ENCODE measurements around the gene FKBP10. TPM values are rescaled to one million over a fixed set of nuclear protein-coding genes. Genes with fewer than 3 reads are reported as not detected.
A peak's percentile ranks its signal among the peaks of the same experiment; 100 is the strongest.

FKBP10 gene
- total and polyA plus RNA-seq, 3 experiments from 2014 or later, result 1.4 to 1.5 TPM; not detected in 1

DNA sequence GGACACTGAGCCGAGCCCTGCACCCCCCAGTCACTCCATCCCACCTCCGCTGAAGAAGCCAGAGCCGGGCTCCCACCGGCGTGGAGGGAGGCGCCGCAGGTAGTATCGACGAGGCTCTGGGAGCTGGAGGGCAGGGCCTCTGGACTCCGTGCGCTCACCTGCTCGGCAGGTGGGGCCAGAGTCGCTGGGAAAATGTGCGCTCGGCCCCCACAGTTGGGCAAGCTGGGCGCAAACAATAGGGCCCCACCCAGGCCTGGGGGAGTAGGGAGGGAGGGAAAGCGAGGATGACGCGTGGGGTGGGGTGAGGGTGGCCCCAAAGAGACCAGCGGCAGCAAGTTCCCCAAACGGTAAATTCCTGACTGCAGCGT is 27.0 kb upstream of the FKBP10 start:
- H3K4me3 Mint-ChIP-seq, result peak overlapping the region; percentile 42 to 85 (median 63)
- H3K9me3 ChIP-seq (ENCODE audit: low read length), result no peaks in the 10 kb centered on the region
- H3K27ac Mint-ChIP-seq, result no peak overlapping the region
- no peak for DNase-seq
- H3K27me3 ChIP-seq (ENCODE audit: insufficient read depth, low read length, poor library complexity, severe bottlenecking), result peaks cover 15% of the 10 kb centered on the region
- H3K4me1 Mint-ChIP-seq, result peaks cover 9 to 39% (median 14%) of the 10 kb centered on the region in 3 donors
- H3K36me3 ChIP-seq (ENCODE audit: insufficient read depth, low read length), result no peaks in the 10 kb centered on the region
- no peaks in the 10 kb centered on the region for H3K36me3 Mint-ChIP-seq
- H3K27ac ChIP-seq (ENCODE audit: low read depth, low read length), result peak overlapping the region; percentile 51
- peaks cover 0 to 2% (median 0%) of the 10 kb centered on the region in 5 donors for H3K9me3 Mint-ChIP-seq
- peaks cover 20 to 47% of the 10 kb centered on the region in 2 donors for H3K27me3 Mint-ChIP-seq
- CTCF ChIA-PET, result interaction anchor here (0.7 to 1.6 kb wide), 5 partner anchors 8 to 180 kb away, joined by 3 to 4 read pairs (median 4); no protein-coding TSS in a partner anchor
- H3K4me1 ChIP-seq (ENCODE audit: insufficient read depth, low read length), result peaks cover 16% of the 10 kb centered on the region
- peak overlapping the region; percentile 39 for H3K4me3 ChIP-seq (ENCODE audit: low read length)
- POLR2A ChIA-PET, result no interaction called here

DNA sequence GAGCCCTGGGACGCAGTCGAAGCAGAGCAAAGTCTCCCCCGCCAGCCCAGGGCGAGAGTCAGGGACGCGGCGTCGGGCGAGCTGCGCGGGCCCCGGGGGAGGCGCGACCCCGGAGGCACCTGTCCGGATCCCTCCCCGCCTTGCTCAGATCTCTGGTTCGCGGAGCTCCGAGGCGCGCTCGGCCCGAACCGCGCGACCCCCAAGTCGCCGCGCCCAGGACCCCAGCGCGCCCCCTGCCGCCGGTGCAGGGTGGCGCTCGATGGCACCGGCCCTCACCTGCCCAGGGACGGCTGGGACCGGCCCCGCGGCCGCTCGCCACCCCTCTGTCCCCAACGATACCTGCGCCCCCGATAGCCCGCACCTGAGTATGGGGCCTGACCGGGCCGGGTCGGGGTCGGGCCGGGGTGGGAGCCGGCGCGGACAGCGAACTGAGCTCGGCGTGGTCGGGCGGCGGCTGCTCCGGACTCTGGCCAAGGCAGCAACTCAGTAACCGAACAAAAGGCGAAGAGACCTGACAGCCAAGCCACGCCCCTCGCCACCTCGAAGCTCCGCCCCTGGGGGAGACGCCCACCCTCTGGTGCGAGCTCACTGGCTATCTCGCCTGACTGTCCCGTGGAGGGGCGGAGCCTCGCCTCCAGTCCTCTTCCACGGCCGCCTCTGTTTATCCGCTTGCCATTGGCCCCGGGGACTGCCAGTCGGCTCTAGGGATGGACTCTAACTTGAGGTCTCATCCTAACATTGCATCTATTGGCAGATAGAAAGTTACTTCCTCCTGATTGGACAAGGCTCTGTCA is 26.4 kb upstream of the FKBP10 start, which contains the start of gene JUP:
TSS of gene JUP (minus strand) at position 485 of the 794 bp plus-strand sequence. CDS start 14,857 bp downstream, outside the sequence.
- H3K4me3 ChIP-seq (ENCODE audit: low read length), result peak within 1 kb of the TSS; percentile 39
- Mint-ChIP-seq H3K9me3 (peaks cover 0 to 2% (median 0%) of the 10 kb centered on the region in 5 donors), H3K27ac (peak within 1 kb of the TSS in 4 of 8 donors; percentile 5 to 82 (median 39)), H3K4me3 (peak within 1 kb of the TSS; percentile 69 to 88 (median 76)), H3K4me1 (peaks cover 9 to 39% (median 14%) of the 10 kb centered on the region in 3 donors), H3K36me3 (no peaks in the 10 kb centered on the region), H3K27me3 (peaks cover 19 to 47% of the 10 kb centered on the region in 2 donors)
- DNase-seq, result peak; percentile 68 to 86 (median 79)
- no peaks in the 10 kb centered on the region for H3K36me3 ChIP-seq (ENCODE audit: insufficient read depth, low read length)
- peaks cover 15% of the 10 kb centered on the region for H3K27me3 ChIP-seq (ENCODE audit: insufficient read depth, low read length, poor library complexity, severe bottlenecking)
- ChIA-PET CTCF (interaction anchor here (1.0 to 1.5 kb wide), 5 partner anchors 9 to 179 kb away, joined by 3 to 4 read pairs (median 3); no protein-coding TSS in a partner anchor), POLR2A (no interaction called here)
- H3K27ac ChIP-seq (ENCODE audit: low read depth, low read length), result peak within 1 kb of the TSS; percentile 51
- H3K4me1 ChIP-seq (ENCODE audit: insufficient read depth, low read length), result peaks cover 16% of the 10 kb centered on the region
- H3K9me3 ChIP-seq (ENCODE audit: low read length), result no peaks in the 10 kb centered on the region

DNA sequence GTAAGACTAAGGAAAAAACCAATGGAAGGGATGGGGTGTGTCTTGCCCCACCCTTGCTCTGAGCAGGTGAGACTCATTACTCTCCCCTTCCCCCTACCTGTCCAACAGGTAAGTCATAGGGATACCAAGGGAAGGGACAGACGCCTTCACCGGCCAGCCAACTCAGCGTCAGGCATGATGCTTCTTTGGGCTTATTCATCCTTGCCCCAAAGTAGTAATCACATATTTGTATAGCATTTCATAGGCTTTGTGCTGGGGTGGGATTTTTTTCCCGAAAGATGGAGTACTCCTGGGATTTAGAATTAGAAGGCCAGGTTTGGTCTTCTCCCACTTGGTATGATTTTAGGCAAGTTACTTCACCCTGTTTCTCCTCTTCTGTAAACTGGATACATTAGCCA is 25.8 kb upstream of the FKBP10 start:
- H3K4me3 ChIP-seq (ENCODE audit: low read length), result no peak overlapping the region
- peaks cover 9 to 39% (median 14%) of the 10 kb centered on the region in 3 donors for H3K4me1 Mint-ChIP-seq
- H3K9me3 Mint-ChIP-seq, result peaks cover 0 to 2% (median 0%) of the 10 kb centered on the region in 5 donors
- no peaks in the 10 kb centered on the region for H3K9me3 ChIP-seq (ENCODE audit: low read length)
- H3K27me3 Mint-ChIP-seq, result peaks cover 18 to 44% of the 10 kb centered on the region in 2 donors
- peaks cover 15% of the 10 kb centered on the region for H3K27me3 ChIP-seq (ENCODE audit: insufficient read depth, low read length, poor library complexity, severe bottlenecking)
- ChIA-PET CTCF (interaction anchor here (1.0 to 1.5 kb wide), 4 partner anchors 15 to 179 kb away, joined by 3 to 4 read pairs (median 3); no protein-coding TSS in a partner anchor), POLR2A (no interaction called here)
- no peak overlapping the region for H3K27ac ChIP-seq (ENCODE audit: low read depth, low read length)
- no peaks in the 10 kb centered on the region for H3K36me3 Mint-ChIP-seq
- peak overlapping the region in 2 of 8 donors; percentile 17 to 61 for H3K27ac Mint-ChIP-seq
- no peak for DNase-seq
- H3K4me1 ChIP-seq (ENCODE audit: insufficient read depth, low read length), result peaks cover 16% of the 10 kb centered on the region
- no peaks in the 10 kb centered on the region for H3K36me3 ChIP-seq (ENCODE audit: insufficient read depth, low read length)
- H3K4me3 Mint-ChIP-seq, result peak overlapping the region; percentile 69 to 88 (median 76)

DNA sequence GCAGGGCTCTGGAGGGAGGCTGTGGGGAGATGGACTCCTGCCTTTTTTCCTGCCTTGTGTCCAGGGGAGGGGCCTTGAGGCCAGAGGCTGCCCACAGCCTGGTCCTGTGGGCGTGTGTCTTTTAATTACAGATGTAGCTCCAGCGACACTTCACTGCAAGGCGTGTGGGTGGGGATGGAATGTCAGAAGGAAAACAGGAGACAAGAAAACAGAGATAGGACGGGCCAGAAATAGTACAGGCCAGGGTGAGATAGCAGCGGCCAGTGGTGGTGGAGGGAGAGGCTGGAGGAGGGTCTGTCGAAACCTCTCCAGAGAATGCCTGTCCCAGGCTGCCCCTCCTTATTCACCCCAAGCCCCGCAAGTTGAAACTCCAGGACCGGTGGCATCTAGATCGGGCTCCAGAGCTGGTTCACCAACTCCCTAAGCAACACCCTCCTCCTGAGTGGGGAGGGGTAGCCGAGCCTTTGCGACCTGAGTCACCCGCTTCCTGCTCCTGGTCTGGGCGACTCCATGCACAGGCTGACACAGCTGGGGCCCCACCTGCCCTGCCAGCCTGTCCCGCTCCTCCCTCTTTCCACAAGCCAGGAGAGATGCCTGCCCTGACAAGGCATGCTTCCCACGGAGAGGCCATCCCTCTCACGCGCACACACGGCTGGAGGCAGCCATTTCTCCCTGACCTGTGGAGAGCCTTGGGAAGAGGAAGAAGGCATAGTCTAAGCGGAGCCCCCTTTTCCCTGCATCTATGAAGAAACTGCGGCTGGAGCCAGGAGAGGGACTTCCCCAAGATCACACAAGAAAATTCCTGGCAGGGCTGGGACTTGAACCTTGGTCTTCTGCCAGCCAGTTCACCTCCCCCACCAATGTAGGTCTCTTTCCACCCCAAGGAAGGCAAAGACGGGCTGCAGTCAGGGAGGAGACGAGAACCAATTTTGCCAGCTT is 19.7 kb upstream of the FKBP10 start:
- H3K27me3 ChIP-seq (ENCODE audit: insufficient read depth, low read length, poor library complexity, severe bottlenecking), result no peaks in the 10 kb centered on the region
- CTCF ChIA-PET, result interaction anchor here (1.2 kb wide), 1 partner anchor 9 kb away, joined by 3 read pairs; no protein-coding TSS in a partner anchor
- Mint-ChIP-seq H3K9me3 (no peaks in the 10 kb centered on the region), H3K4me3 (no peak overlapping the region), H3K27ac (no peak overlapping the region), H3K4me1 (peaks cover 0 to 12% (median 2%) of the 10 kb centered on the region in 3 donors), H3K36me3 (no peaks in the 10 kb centered on the region), H3K27me3 (peaks cover 4 to 8% of the 10 kb centered on the region in 2 donors)
- no peaks in the 10 kb centered on the region for H3K36me3 ChIP-seq (ENCODE audit: insufficient read depth, low read length)
- POLR2A ChIA-PET, result no interaction called here
- H3K4me3 ChIP-seq (ENCODE audit: low read length), result no peak overlapping the region
- peak overlapping the region; percentile 67 for H3K27ac ChIP-seq (ENCODE audit: low read depth, low read length)
- H3K4me1 ChIP-seq (ENCODE audit: insufficient read depth, low read length), result no peaks in the 10 kb centered on the region
- no peak for DNase-seq
- no peaks in the 10 kb centered on the region for H3K9me3 ChIP-seq (ENCODE audit: low read length)

DNA sequence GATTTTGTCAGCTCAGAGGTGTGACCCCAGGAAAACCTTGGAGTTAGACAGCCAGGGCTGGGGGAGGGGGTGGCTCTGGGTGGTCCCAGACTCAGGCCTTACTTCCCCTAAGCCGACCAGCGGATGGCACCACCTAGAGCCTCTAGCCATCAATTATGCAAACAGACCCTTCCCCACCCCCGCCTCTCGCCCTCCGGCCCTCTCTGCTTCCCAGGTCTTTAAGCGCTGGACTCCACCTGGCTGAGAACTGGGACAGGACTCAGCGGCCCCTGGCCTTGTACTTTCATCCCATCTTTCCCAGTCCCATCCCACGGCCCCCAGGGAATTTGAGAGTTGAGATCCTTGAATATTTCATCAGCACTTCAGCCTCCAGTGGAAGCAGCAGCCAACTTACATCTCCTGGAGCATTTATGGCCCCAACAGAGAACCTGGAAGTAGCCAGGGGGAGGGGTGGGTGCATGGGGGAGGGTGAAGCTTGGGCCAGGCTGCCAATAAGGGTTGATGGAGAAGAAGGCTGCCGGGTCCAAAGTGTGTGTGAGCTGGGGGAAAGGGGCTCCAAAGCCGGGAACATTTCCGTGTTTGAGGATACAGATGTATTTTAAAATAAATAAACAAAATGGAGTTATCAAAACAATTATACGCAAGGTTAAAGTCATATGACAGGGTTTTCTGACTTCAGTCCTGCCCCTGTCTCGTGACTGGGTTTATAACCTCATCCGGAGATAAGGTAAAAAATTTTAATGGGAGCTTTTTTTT is 18.8 kb upstream of the FKBP10 start:
- H3K27me3 Mint-ChIP-seq, result peaks cover 2 to 8% of the 10 kb centered on the region in 2 donors
- Histone ChIP-seq H3K27ac (ENCODE audit: low read depth, low read length) (peak overlapping the region; percentile 67), H3K9me3 (ENCODE audit: low read length) (no peaks in the 10 kb centered on the region), H3K27me3 (ENCODE audit: insufficient read depth, low read length, poor library complexity, severe bottlenecking) (no peaks in the 10 kb centered on the region), H3K4me1 (ENCODE audit: insufficient read depth, low read length) (no peaks in the 10 kb centered on the region), H3K36me3 (ENCODE audit: insufficient read depth, low read length) (no peaks in the 10 kb centered on the region), H3K4me3 (ENCODE audit: low read length) (no peak overlapping the region)
- ChIA-PET CTCF (no interaction called here), POLR2A (no interaction called here)
- peaks cover 0 to 6% (median 0%) of the 10 kb centered on the region in 3 donors for H3K4me1 Mint-ChIP-seq
- no peak for DNase-seq
- no peaks in the 10 kb centered on the region for H3K36me3 Mint-ChIP-seq
- H3K4me3 Mint-ChIP-seq, result no peak overlapping the region
- no peak overlapping the region for H3K27ac Mint-ChIP-seq
- H3K9me3 Mint-ChIP-seq, result no peaks in the 10 kb centered on the region

DNA sequence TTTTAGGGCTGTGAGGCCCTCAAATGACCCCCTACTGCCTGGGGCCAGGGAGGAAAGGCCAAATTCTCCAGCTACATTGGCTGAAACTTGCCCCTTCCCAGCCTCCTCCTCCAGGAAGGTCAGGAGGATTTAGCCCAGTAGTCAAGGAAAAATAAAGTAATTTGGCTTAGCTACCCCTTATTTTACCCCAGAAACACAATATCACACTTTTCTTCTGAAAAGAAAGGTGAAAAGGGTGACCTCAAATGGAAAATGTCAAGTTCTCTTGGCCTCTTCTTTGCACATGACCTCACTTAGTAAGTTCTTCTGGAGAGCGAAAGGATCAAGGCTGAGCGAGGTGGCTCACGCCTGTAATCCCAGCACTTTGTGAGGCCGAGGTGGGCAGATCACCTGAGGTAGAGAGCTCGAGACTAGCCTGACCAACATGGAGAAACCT is 18.2 kb upstream of the FKBP10 start:
- H3K27me3 ChIP-seq (ENCODE audit: insufficient read depth, low read length, poor library complexity, severe bottlenecking), result no peaks in the 10 kb centered on the region
- no peak overlapping the region for H3K27ac ChIP-seq (ENCODE audit: low read depth, low read length)
- H3K27ac Mint-ChIP-seq, result no peak overlapping the region
- H3K9me3 ChIP-seq (ENCODE audit: low read length), result no peaks in the 10 kb centered on the region
- no peak overlapping the region for H3K4me3 Mint-ChIP-seq
- CTCF ChIA-PET, result no interaction called here
- no peak overlapping the region for H3K4me3 ChIP-seq (ENCODE audit: low read length)
- no peaks in the 10 kb centered on the region for H3K9me3 Mint-ChIP-seq
- H3K36me3 Mint-ChIP-seq, result no peaks in the 10 kb centered on the region
- peaks cover 0 to 4% (median 0%) of the 10 kb centered on the region in 3 donors for H3K4me1 Mint-ChIP-seq
- no peaks in the 10 kb centered on the region for H3K36me3 ChIP-seq (ENCODE audit: insufficient read depth, low read length)
- H3K27me3 Mint-ChIP-seq, result peaks cover 2 to 10% of the 10 kb centered on the region in 2 donors
- no peaks in the 10 kb centered on the region for H3K4me1 ChIP-seq (ENCODE audit: insufficient read depth, low read length)
- POLR2A ChIA-PET, result no interaction called here
- DNase-seq, result no peak

DNA sequence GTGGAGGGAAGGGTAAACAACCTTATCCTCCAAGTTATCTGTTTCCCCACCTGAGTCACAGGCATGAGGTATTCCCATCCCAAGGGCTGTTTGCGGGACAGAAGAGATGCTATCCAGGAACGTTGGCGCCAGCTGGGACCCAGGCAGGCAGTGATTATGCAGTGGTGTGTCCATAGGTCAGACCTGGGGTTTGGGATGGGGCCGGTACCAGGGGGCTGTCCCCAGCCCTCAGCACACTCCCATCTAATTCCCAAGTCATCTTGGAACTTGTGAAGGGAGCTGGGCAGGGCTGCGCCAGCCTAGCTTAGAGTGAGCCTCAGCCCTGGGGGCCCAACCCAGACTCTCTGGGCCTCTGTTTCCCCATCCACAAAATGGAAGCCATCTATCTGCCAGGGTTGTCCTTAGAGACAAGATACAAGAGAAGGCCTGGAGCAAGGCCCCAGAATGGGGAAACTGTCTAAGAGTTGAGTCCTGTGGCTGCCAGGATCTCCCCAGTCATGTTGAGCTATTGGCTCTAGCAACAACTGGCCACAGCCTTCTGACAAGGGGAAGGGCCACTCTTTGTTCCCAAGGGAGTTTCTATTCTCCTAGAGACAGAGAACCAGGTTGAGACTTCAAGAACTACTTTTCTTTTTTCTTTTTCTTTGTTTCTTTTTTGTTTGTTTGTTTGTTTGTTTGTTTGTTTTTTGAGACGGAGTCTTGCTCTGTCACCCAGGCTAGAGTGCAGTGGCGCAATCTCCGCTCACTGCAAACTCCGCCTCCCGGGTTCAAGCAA is 16.5 kb upstream of the FKBP10 start:
- Mint-ChIP-seq H3K9me3 (no peaks in the 10 kb centered on the region), H3K27me3 (peaks cover 2 to 8% of the 10 kb centered on the region in 2 donors), H3K27ac (peak overlapping the region in 1 of 8 donors; percentile 82), H3K4me3 (no peak overlapping the region), H3K4me1 (peaks cover 0 to 2% (median under 1%) of the 10 kb centered on the region in 3 donors), H3K36me3 (no peaks in the 10 kb centered on the region)
- no peak overlapping the region for H3K4me3 ChIP-seq (ENCODE audit: low read length)
- H3K27ac ChIP-seq (ENCODE audit: low read depth, low read length), result no peak overlapping the region
- no peaks in the 10 kb centered on the region for H3K4me1 ChIP-seq (ENCODE audit: insufficient read depth, low read length)
- no peaks in the 10 kb centered on the region for H3K27me3 ChIP-seq (ENCODE audit: insufficient read depth, low read length, poor library complexity, severe bottlenecking)
- ChIA-PET POLR2A (no interaction called here), CTCF (interaction anchor here (1.4 kb wide), 1 partner anchor 11 kb away, joined by 3 read pairs; no protein-coding TSS in a partner anchor)
- no peak for DNase-seq
- no peaks in the 10 kb centered on the region for H3K9me3 ChIP-seq (ENCODE audit: low read length)
- no peaks in the 10 kb centered on the region for H3K36me3 ChIP-seq (ENCODE audit: insufficient read depth, low read length)

Measured in CD8-positive, alpha-beta memory T cell (primary cell).